ENCODE data around the gene GCNT4. TPM values are rescaled to one million over a fixed set of nuclear protein-coding genes. Genes with fewer than 3 reads are reported as not detected.
"Not testable (repeated sequence)": the region's sequence is repeated elsewhere in the genome, so short reads cannot be mapped to it uniquely, and the experiment has no call there.

GCNT4 gene
- total and polyA plus RNA-seq, 2 experiments from 2014 or later: 2.5 to 5.4 TPM

GRCh38 chr5:75081510-75081909 lies 29.2 kb upstream of the GCNT4 start (continued):
- no peak for TF ChIP-seq ZNF114 (CRISPR knock-in tag; IDR thresholded peaks at IDR 0.05)
- TF ChIP-seq STAT1 (IDR thresholded peaks at IDR 0.05; ENCODE audit: unreplicated experiment): no peak
- no peak for TF ChIP-seq NANOG (IDR thresholded peaks at IDR 0.05; ENCODE audit: borderline replicate concordance)
- no peak for TF ChIP-seq ETS1 (IDR thresholded peaks at IDR 0.05)
- TF ChIP-seq CTCF (conservative IDR thresholded peaks at IDR 0.05; ENCODE audit: low read depth in 2 of 2): no peak
- no peak for TF ChIP-seq EZH2phosphoT487 (IDR thresholded peaks at IDR 0.05; ENCODE audit: unreplicated experiment)
- TF ChIP-seq JUNB (IDR thresholded peaks at IDR 0.05; ENCODE audit: unreplicated experiment): no peak

GRCh38 chr5:75079346-75079745 lies 27.0 kb upstream of the GCNT4 start:
- H3K36me3 ChIP-seq (ENCODE audit: insufficient read depth); H3K9me2 ChIP-seq (ENCODE audit: insufficient read depth); H3K79me2 ChIP-seq (replicated peaks; ENCODE audit: insufficient read depth); H2AFZ ChIP-seq; H3K27ac Mint-ChIP-seq; H3K27me3 ChIP-seq (ENCODE audit: insufficient read depth); H3F3A ChIP-seq (replicated peaks; ENCODE audit: low read depth); H3K4me1 Mint-ChIP-seq; H3K27me3 Mint-ChIP-seq (ENCODE audit: insufficient read depth, low read depth, poor library complexity); H3K4me3 ChIP-seq; H3K4me3 Mint-ChIP-seq; H3K36me3 Mint-ChIP-seq (ENCODE audit: low read depth); H3K27ac ChIP-seq (ENCODE audit: low read depth); DNase-seq (ENCODE audit: low spot score); H3K4me1 ChIP-seq (ENCODE audit: insufficient read depth); ATAC-seq; H4K20me1 ChIP-seq (replicated peaks; ENCODE audit: insufficient read depth); H3K9me3 Mint-ChIP-seq; H3K4me2 ChIP-seq: not testable (repeated sequence)

GRCh38 chr5:75078027-75078426 lies 25.7 kb upstream of the GCNT4 start:
- Mint-ChIP-seq H3K4me1 (no peaks in the 10 kb centered on the region), H3K36me3 (ENCODE audit: low read depth) (no peaks in the 10 kb centered on the region), H3K4me3 (no peak overlapping the region), H3K27me3 (ENCODE audit: insufficient read depth, low read depth, poor library complexity) (no peaks in the 10 kb centered on the region), H3K27ac (no peak overlapping the region), H3K9me3 (no peaks in the 10 kb centered on the region)
- Histone ChIP-seq H3K27ac (ENCODE audit: low read depth) (no peak overlapping the region), H3K79me2 (replicated peaks; ENCODE audit: insufficient read depth) (no peaks in the 10 kb centered on the region), H3K9me2 (ENCODE audit: insufficient read depth) (no peaks in the 10 kb centered on the region; the same call in 1 of the 2 replicates), H4K20me1 (replicated peaks; ENCODE audit: insufficient read depth) (no peaks in the 10 kb centered on the region), H3K36me3 (ENCODE audit: insufficient read depth) (no peaks in the 10 kb centered on the region), H3K4me3 (no peak overlapping the region), H3K4me1 (ENCODE audit: insufficient read depth) (no peaks in the 10 kb centered on the region), H3K27me3 (ENCODE audit: insufficient read depth) (no peaks in the 10 kb centered on the region), H3F3A (replicated peaks; ENCODE audit: low read depth) (no peaks in the 10 kb centered on the region), H3K4me2 (no peak overlapping the region), H2AFZ (no peak overlapping the region)
- ATAC-seq (no peak), DNase-seq (ENCODE audit: low spot score) (no peak)
- TF ChIP-seq POLR2AphosphoS5 (IDR thresholded peaks at IDR 0.05; ENCODE audit: low read depth) (no peak), EZH2 (IDR thresholded peaks at IDR 0.05; ENCODE audit: low read depth, unreplicated experiment) (no peak), ZNF331 (CRISPR knock-in tag; IDR thresholded peaks at IDR 0.05; ENCODE audit: low read depth) (no peak), ETS1 (IDR thresholded peaks at IDR 0.05) (no peak), ZNF114 (CRISPR knock-in tag; IDR thresholded peaks at IDR 0.05) (no peak), CTCF (conservative IDR thresholded peaks at IDR 0.05; ENCODE audit: low read depth in 2 of 2) (no peak), CREB1 (CRISPR knock-in tag; IDR thresholded peaks at IDR 0.05; ENCODE audit: low read depth) (no peak), STAT1 (IDR thresholded peaks at IDR 0.05; ENCODE audit: unreplicated experiment) (no peak), NANOG (IDR thresholded peaks at IDR 0.05; ENCODE audit: borderline replicate concordance) (no peak), JUNB (IDR thresholded peaks at IDR 0.05; ENCODE audit: unreplicated experiment) (no peak)

All from GM23338 (cell line).